Measurements from ENCODE around the gene HOXA6. TPM values are rescaled to one million over a fixed set of nuclear protein-coding genes. Genes with fewer than 3 reads are reported as not detected.

HOXA6 gene
- total RNA-seq, 1 donor from 2014 or later: 6.9 TPM

Other genes starting within 250 kb of the HOXA6 start
- gene HOXA1, start 51.8 kb downstream of the HOXA6 start, total RNA-seq: 0.49 and 0.63 TPM in 2 replicates
- 0.44 and 0.49 TPM in 2 replicates for gene HOXA2, start 45.1 kb downstream of the HOXA6 start, total RNA-seq
- gene HOXA4, start 17.0 kb downstream of the HOXA6 start, total RNA-seq: 0.16 and 0.57 TPM in 2 replicates
- 7.4 and 8.3 TPM in 2 replicates for gene HOXA5, start 4.1 kb downstream of the HOXA6 start, total RNA-seq
- gene HOXA3, start 4.8 kb upstream of the HOXA6 start, total RNA-seq: 0.97 and 2.3 TPM in 2 replicates
- 1.5 and 2.1 TPM in 2 replicates for gene HOXA7, start 8.9 kb upstream of the HOXA6 start, total RNA-seq
- 5.0 and 5.7 TPM in 2 replicates for gene HOXA9, start 17.8 kb upstream of the HOXA6 start, total RNA-seq
- gene HOXA10, start 26.5 kb upstream of the HOXA6 start, total RNA-seq: 2.3 and 2.6 TPM in 2 replicates
- gene HOXA11, start 37.5 kb upstream of the HOXA6 start, total RNA-seq: 0.31 and 0.49 TPM in 2 replicates
- gene HOXA13, start 52.3 kb upstream of the HOXA6 start, total RNA-seq: not detected in 2 replicates
- gene EVX1, start 95.0 kb upstream of the HOXA6 start, total RNA-seq: not detected in 2 replicates

Data from bladder microvascular endothelial cell (primary cell).